Measurements from ENCODE around the gene PTPRN2. TPM values are rescaled to one million over a fixed set of nuclear protein-coding genes. Genes with fewer than 3 reads are reported as not detected.

The PTPRN2 gene
- total and polyA plus RNA-seq, 8 donors, result 12.2 to 49.2 (median 31.8) TPM

- no peak for TF ChIP-seq CTCF (IDR thresholded peaks at IDR 0.05)
- 79 to 84% methylated on average over 8 of the region's 8 CpGs for WGBS, 2 donors
- no peaks in the 10 kb centered on the region for H3K9me3 ChIP-seq
- H3K4me1 ChIP-seq, result no peaks in the 10 kb centered on the region
- no peaks in the 10 kb centered on the region for H3K36me3 ChIP-seq
- no peak for FAIRE-seq
- no peak overlapping the region for H3K27ac ChIP-seq
- H3K27me3 ChIP-seq, result no peaks in the 10 kb centered on the region
- DNase-seq, result no peak
- ATAC-seq, result no peak
- H3K4me3 ChIP-seq, result no peak overlapping the region
- intact Hi-C loops (cut with DNase I), result no loop called here
Observed at GRCh38 chr7:158364451-158364850, 223.2 kb downstream of the PTPRN2 start.

- peak in 1 of 4 donors; percentile 17 for ATAC-seq
Observed at GRCh38 chr7:158362912-158363905, 224.4 kb downstream of the PTPRN2 start.

DNA sequence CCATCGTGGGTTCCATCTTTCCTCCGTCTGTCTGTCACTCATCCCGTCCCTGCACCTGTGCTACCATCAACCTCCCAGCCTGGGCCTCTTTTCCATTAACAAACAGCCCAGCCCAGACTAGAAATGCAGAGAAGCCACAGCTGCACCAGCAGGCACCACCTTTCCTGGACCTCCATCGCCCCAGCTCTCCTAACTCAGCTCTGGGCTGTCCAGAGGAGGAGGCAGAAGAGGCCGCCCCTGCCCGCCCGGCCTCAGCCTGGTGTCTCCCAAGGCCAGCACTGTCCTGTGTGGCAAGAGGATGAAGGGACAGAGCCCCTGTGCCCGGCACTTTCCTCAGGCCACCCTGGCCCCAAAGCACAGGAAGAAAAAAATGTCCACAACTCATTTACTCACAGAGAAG, 225.6 kb downstream of the PTPRN2 start:
- TF ChIP-seq CTCF (IDR thresholded peaks at IDR 0.05), result no peak
- H3K27ac ChIP-seq, result no peak overlapping the region
- intact Hi-C loops (cut with DNase I), result no loop called here
- WGBS, 2 donors, result 91 to 92% methylated on average over 8 of the region's 8 CpGs
- no peaks in the 10 kb centered on the region for H3K9me3 ChIP-seq
- peak in 1 of 6 donors; percentile 41 for DNase-seq
- H3K36me3 ChIP-seq, result no peaks in the 10 kb centered on the region
- no peaks in the 10 kb centered on the region for H3K4me1 ChIP-seq
- H3K27me3 ChIP-seq, result no peaks in the 10 kb centered on the region
- ATAC-seq, result no peak
- FAIRE-seq, result no peak
- H3K4me3 ChIP-seq, result no peak overlapping the region

More at GRCh38 chr7:158362912-158363905, 224.4 kb downstream of the PTPRN2 start:
- H3K9me3 ChIP-seq, result no peaks in the 10 kb centered on the region
- intact Hi-C loops (cut with DNase I), result no loop called here
- no peaks in the 10 kb centered on the region for H3K4me1 ChIP-seq
- H3K4me3 ChIP-seq, result no peak overlapping the region
- no peak overlapping the region for H3K27ac ChIP-seq
- DNase-seq (peak in 1 of 6 donors; percentile 53), FAIRE-seq (no peak)
- no peaks in the 10 kb centered on the region for H3K36me3 ChIP-seq
- no peaks in the 10 kb centered on the region for H3K27me3 ChIP-seq
- no peak for TF ChIP-seq CTCF (IDR thresholded peaks at IDR 0.05)
- WGBS, 2 donors, result 85% methylated on average over 40 of the region's 40 CpGs

DNA sequence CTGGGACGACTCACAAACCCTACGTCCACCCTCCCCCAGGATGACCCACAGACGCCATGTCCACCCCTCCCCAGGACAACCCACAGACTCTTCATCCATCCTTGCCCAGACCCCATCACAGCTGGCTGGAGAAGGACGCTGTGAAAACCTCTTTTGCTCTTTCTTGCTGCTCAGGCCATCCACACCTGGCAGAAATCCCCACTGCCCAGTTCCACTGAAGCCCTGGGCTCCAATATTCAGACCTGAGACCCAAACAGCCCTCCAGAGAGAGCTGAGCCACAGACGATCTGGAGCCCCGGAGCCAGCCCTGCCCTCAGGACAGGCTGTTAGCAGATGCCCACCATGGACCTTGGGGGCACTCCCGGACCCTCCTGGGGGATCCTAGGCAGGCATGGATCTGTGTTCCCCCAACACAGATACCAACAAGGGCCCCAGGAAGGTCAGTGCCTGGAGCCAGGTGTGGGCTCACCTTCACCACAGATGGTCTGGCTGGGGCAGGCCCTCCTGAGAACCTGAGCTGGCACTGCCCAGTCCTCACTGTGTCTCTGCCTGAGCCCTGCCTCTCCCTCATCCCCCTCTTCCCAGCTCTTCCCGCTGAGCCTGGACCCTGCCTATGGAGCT, 226.2 kb downstream of the PTPRN2 start:
- Histone ChIP-seq H3K27me3 (no peaks in the 10 kb centered on the region), H3K27ac (no peak overlapping the region), H3K36me3 (no peaks in the 10 kb centered on the region), H3K4me3 (no peak overlapping the region), H3K4me1 (no peaks in the 10 kb centered on the region), H3K9me3 (no peaks in the 10 kb centered on the region)
- ATAC-seq (no peak), DNase-seq (peak in 1 of 6 donors; percentile 43), FAIRE-seq (no peak)
- no peak for TF ChIP-seq CTCF (IDR thresholded peaks at IDR 0.05)
- 65 to 72% methylated on average over 7 to 8 of the region's 8 CpGs for WGBS, 2 donors
- intact Hi-C loops (cut with DNase I), result no loop called here
